Measurements from ENCODE around the gene ABCB6. TPM values are rescaled to one million over a fixed set of nuclear protein-coding genes. Genes with fewer than 3 reads are reported as not detected.
A peak's percentile ranks its signal among the peaks of the same experiment; 100 is the strongest.

The ABCB6 gene
- total and polyA plus RNA-seq, 10 of the 15 experiments (the other 5 are each of a cell fraction or from before 2014, with no cell fraction given): 2.3 to 22.1 (median 13.8) TPM

GRCh38 chr2:219245148-219245898 is 26.6 kb upstream of the ABCB6 start, which contains the start of the genes GLB1L and STK16 (continued):
- TF ChIP-seq PBX3 (IDR thresholded peaks at IDR 0.05; ENCODE audit: insufficient replicate concordance, low read depth, low read length): no peak
- TF ChIP-seq PRDM15 (CRISPR knock-in tag; IDR thresholded peaks at IDR 0.05): no peak
- TF ChIP-seq EED (IDR thresholded peaks at IDR 0.05; ENCODE audit: low read depth): no peak
- TF ChIP-seq DPF2 (IDR thresholded peaks at IDR 0.05): peak; percentile 36; the same call in 1 of the 2 replicates
- peak; percentile 61 for TF ChIP-seq BACH1 (IDR thresholded peaks at IDR 0.05; ENCODE audit: borderline replicate concordance)
- TF ChIP-seq NR2C2 (IDR thresholded peaks at IDR 0.05; ENCODE audit: borderline replicate concordance, control insufficient read depth, insufficient read length, low read depth): no peak
- TF ChIP-seq CHD4 (IDR thresholded peaks at IDR 0.05): no peak
- TF ChIP-seq PAX5 (IDR thresholded peaks at IDR 0.05; ENCODE audit: borderline replicate concordance, low read depth, low read length): no peak
- TF ChIP-seq USF1 (IDR thresholded peaks at IDR 0.05; ENCODE audit: borderline replicate concordance, extremely low read length, insufficient read depth, low read depth, low read length): no peak
- no peak for TF ChIP-seq MYC (IDR thresholded peaks at IDR 0.05; ENCODE audit: insufficient read depth, insufficient read length, insufficient replicate concordance, low read length, severe bottlenecking)
- no peak for TF ChIP-seq ETV6 (conservative IDR thresholded peaks at IDR 0.05 in 1 of 2, IDR thresholded peaks at IDR 0.05 in 1 of 2; ENCODE audit: borderline replicate concordance in 1 of 2, low read depth in 1 of 2)
- TF ChIP-seq NFXL1 (IDR thresholded peaks at IDR 0.05; ENCODE audit: borderline replicate concordance): no peak
- TF ChIP-seq MXI1 (IDR thresholded peaks at IDR 0.05; ENCODE audit: low read depth, low read length): peak; percentile 76
- TF ChIP-seq JUNB (IDR thresholded peaks at IDR 0.05): no peak
- TF ChIP-seq ATF2 (IDR thresholded peaks at IDR 0.05; ENCODE audit: low read length): no peak
- no peak for TF ChIP-seq ZNF217 (IDR thresholded peaks at IDR 0.05)
- TF ChIP-seq JUND (IDR thresholded peaks at IDR 0.05; ENCODE audit: low read depth, low read length): 0 out of 2 replicates have a peak, but pooled peaks have one; percentile 36
- TF ChIP-seq SREBF1 (IDR thresholded peaks at IDR 0.05; ENCODE audit: low read length): no peak
- peak; percentile 75 for TF ChIP-seq RUNX3 (IDR thresholded peaks at IDR 0.05; ENCODE audit: low read length)
- TF ChIP-seq RELA (IDR thresholded peaks at IDR 0.05; ENCODE audit: borderline replicate concordance, partially characterized antibody): peak; percentile 33
- TF ChIP-seq ZNF24 (IDR thresholded peaks at IDR 0.05): no peak
- TF ChIP-seq SIX5 (IDR thresholded peaks at IDR 0.05; ENCODE audit: low read depth, low read length, severe bottlenecking): peak; percentile 38
- peak; percentile 67; the same call in 1 of the 2 replicates for TF ChIP-seq SMAD5 (IDR thresholded peaks at IDR 0.05; ENCODE audit: low read depth)
- no peak for TF ChIP-seq ZNF384 (IDR thresholded peaks at IDR 0.05; ENCODE audit: borderline replicate concordance, low read depth, low read length)

Measured in GM12878 (cell line).